H1 (cell line): ENCODE results near the gene KRT77. TPM values are rescaled to one million over a fixed set of nuclear protein-coding genes. Genes with fewer than 3 reads are reported as not detected.

Source experiments
- CTCF ChIA-PET: fragments of 300-600 bp; sonication (Branson Sonifier 250); formaldehyde crosslinking; loops from one replicate; lab custom pipeline; 2021; ENCODE audit not compliant: partially characterized antibody; lab: Charles Lee
- POLR2A ChIA-PET: fragments of 300-600 bp; sonication (Branson Sonifier 250); formaldehyde crosslinking; loops from one replicate; lab custom pipeline; 2021; ENCODE audit warnings: inconsistent platforms; ENCODE audit not compliant: partially characterized antibody; lab: Charles Lee
- DNase-seq, 2 experiments: peaks; one replicate each; pipeline versions ENCODE4 v3.0.0 to v3.0.0-alpha.2; 2010 to 2022; ENCODE audit warnings: low spot score in 2 of 2, low read depth in 1 of 2, mixed read lengths in 1 of 2
- FAIRE-seq: peaks from 2 replicates; lab custom pipeline; 2011; peaks lifted over from hg19 to GRCh38; lab: Jason Lieb, UNC
- H2AFZ ChIP-seq: 2 replicates; pipeline ENCODE4 v1.8.1; 2012; ENCODE audit warnings: low read length, inconsistent platforms
- H2AK5ac ChIP-seq: 2 replicates; pipeline ENCODE4 v1.6.1; 2013; ENCODE audit warnings: low read depth, low read length
- H2BK120ac ChIP-seq: replicated peaks from 2 replicates; pipeline ENCODE3; 2013; ENCODE audit warnings: low read depth, low read length, inconsistent platforms
- H2BK12ac ChIP-seq: 2 replicates; pipeline ENCODE4 v1.6.1; 2013; ENCODE audit warnings: low read depth, low read length
- H2BK15ac ChIP-seq: 2 replicates; pipeline ENCODE4 v1.6.1; 2013; ENCODE audit warnings: low read length
- H2BK20ac ChIP-seq: 2 replicates; pipeline ENCODE4 v1.6.1; 2013; ENCODE audit warnings: low read length
- H2BK5ac ChIP-seq: 2 replicates; pipeline ENCODE4 v1.6.1; 2013; ENCODE audit warnings: low read depth, low read length
- H3K14ac ChIP-seq: 2 replicates; pipeline ENCODE4 v1.6.1; 2013; ENCODE audit warnings: inconsistent platforms; ENCODE audit not compliant: insufficient read length
- H3K18ac ChIP-seq: 2 replicates; pipeline ENCODE4 v1.6.1; 2013; ENCODE audit warnings: low read length; ENCODE audit errors: extremely low read depth
- H3K23ac ChIP-seq: 2 replicates; pipeline ENCODE4 v1.6.1; 2013; ENCODE audit warnings: inconsistent platforms; ENCODE audit not compliant: insufficient read length
- H3K23me2 ChIP-seq: 2 replicates; pipeline ENCODE4 v1.6.1; 2013; ENCODE audit warnings: low read depth, low read length
- H3K27ac ChIP-seq: 2 replicates; pipeline ENCODE4 v1.6.1; 2011; ENCODE audit warnings: low read depth, low read length, inconsistent platforms
- H3K27me3 ChIP-seq, 4 experiments: replicated peaks in 1 of 4; 1 replicate in 1 of 4; 2 replicates in 3 of 4; pipeline versions ENCODE4 v1.6.1 to v1.8.1; 2011 to 2013; ENCODE audit warnings: low read length in 3 of 4, mild to moderate bottlenecking in 3 of 4, inconsistent platforms in 2 of 4, mixed read lengths in 2 of 4, moderate library complexity in 1 of 4; ENCODE audit not compliant: control insufficient read depth in 3 of 4, insufficient read depth in 3 of 4; ENCODE audit errors: extremely low read depth in 1 of 4
- H3K36me3 ChIP-seq, 4 experiments: 2 replicates each; pipeline versions ENCODE4 v1.6.1 to v1.8.1; 2011 to 2013; ENCODE audit warnings: mild to moderate bottlenecking in 4 of 4, low read length in 3 of 4, moderate library complexity in 2 of 4, control low read depth in 1 of 4, inconsistent platforms in 1 of 4; ENCODE audit not compliant: insufficient read depth in 4 of 4, control insufficient read depth in 2 of 4
- H3K4ac ChIP-seq: replicated peaks from 2 replicates; pipeline ENCODE3; 2013; ENCODE audit warnings: low read length, low read depth, mixed read lengths, inconsistent platforms; ENCODE audit not compliant: insufficient read length
- H3K4me1 ChIP-seq, 4 experiments: replicated peaks in 1 of 4; 1 replicate in 1 of 4; 2 replicates in 3 of 4; pipeline versions ENCODE4 v1.6.1 to v1.8.1; 2011 to 2013; ENCODE audit warnings: low read length in 3 of 4, inconsistent platforms in 2 of 4, mixed read lengths in 1 of 4; ENCODE audit not compliant: insufficient read depth in 4 of 4, control insufficient read depth in 3 of 4
- H3K4me2 ChIP-seq, 2 experiments: 2 replicates each; pipeline versions ENCODE4 v1.6.1 to v1.8.1; 2011 to 2013; ENCODE audit warnings: low read depth in 2 of 2, low read length in 2 of 2, control low read depth in 1 of 2, inconsistent platforms in 1 of 2, mild to moderate bottlenecking in 1 of 2; ENCODE audit not compliant: insufficient read depth in 1 of 2
- H3K4me3 ChIP-seq, 4 experiments: fragments of 200-600, 300-600 bp in 1 of 4; sonication (generic), shearing (Covaris generic), sonication (Bioruptor Twin) in 1 of 4; 2 replicates each; pipeline versions ENCODE4 v1.5.1 to v1.8.1; 2011 to 2016; ENCODE audit warnings: low read length in 4 of 4, low read depth in 3 of 4, control low read depth in 2 of 4, inconsistent platforms in 2 of 4, mild to moderate bottlenecking in 2 of 4, mixed read lengths in 1 of 4, moderate library complexity in 1 of 4; ENCODE audit not compliant: insufficient read depth in 2 of 4; ENCODE audit errors: extremely low read depth in 1 of 4
- H3K56ac ChIP-seq: replicated peaks from 2 replicates; pipeline ENCODE3; 2013; ENCODE audit warnings: low read depth, mild to moderate bottlenecking, mixed read lengths, low read length, inconsistent platforms; ENCODE audit not compliant: insufficient read length
- H3K79me1 ChIP-seq: 2 replicates; pipeline ENCODE4 v1.6.1; 2013; ENCODE audit warnings: low read depth, low read length, control low read depth
- H3K79me2 ChIP-seq, 2 experiments: 2 replicates each; pipeline versions ENCODE4 v1.6.1 to v1.8.1; 2012 to 2013; ENCODE audit warnings: low read length in 2 of 2, mild to moderate bottlenecking in 2 of 2, inconsistent platforms in 1 of 2; ENCODE audit not compliant: insufficient read depth in 2 of 2, control insufficient read depth in 1 of 2
- H3K9ac ChIP-seq, 4 experiments: replicated peaks in 1 of 4; 1 replicate in 1 of 4; 2 replicates in 3 of 4; pipeline versions ENCODE4 v1.6.1 to v1.8.1; 2011 to 2013; ENCODE audit warnings: low read depth in 3 of 4, low read length in 3 of 4, control low read depth in 2 of 4, mild to moderate bottlenecking in 2 of 4, moderate library complexity in 2 of 4, inconsistent platforms in 1 of 4; ENCODE audit errors: extremely low read depth in 1 of 4
- H3K9me3 ChIP-seq, 2 experiments: 2 replicates each; pipeline versions ENCODE4 v1.6.1 to v1.8.1; 2012 to 2013; ENCODE audit warnings: mild to moderate bottlenecking in 2 of 2, moderate library complexity in 2 of 2, control low read depth in 1 of 2, inconsistent platforms in 1 of 2, low read depth in 1 of 2, low read length in 1 of 2, mixed read lengths in 1 of 2; ENCODE audit not compliant: insufficient read depth in 2 of 2
- H4K20me1 ChIP-seq, 2 experiments: replicated peaks in 1 of 2; 2 replicates each; pipeline versions ENCODE3 to v1.8.1; 2011 to 2013; ENCODE audit warnings: inconsistent platforms in 2 of 2, low read length in 2 of 2, mild to moderate bottlenecking in 1 of 2; ENCODE audit not compliant: insufficient read depth in 2 of 2, control insufficient read depth in 1 of 2
- H4K5ac ChIP-seq: 2 replicates; pipeline ENCODE4 v1.6.1; 2013; ENCODE audit warnings: low read length, low read depth, mixed read lengths, inconsistent platforms; ENCODE audit not compliant: insufficient read length
- H4K8ac ChIP-seq: 2 replicates; pipeline ENCODE4 v1.8.0; 2013; ENCODE audit warnings: mild to moderate bottlenecking, moderate library complexity, low read length, inconsistent platforms; ENCODE audit not compliant: insufficient read depth; ENCODE audit errors: extremely low read depth
- H4K91ac ChIP-seq: replicated peaks from 2 replicates; pipeline ENCODE3; 2013; ENCODE audit warnings: low read length, mixed read lengths, inconsistent platforms; ENCODE audit not compliant: insufficient read length
- CBX8 ChIP-seq: fragments of 300-800, 300-1000 bp; sonication (generic); IDR thresholded peaks from 2 replicates; pipeline ENCODE4 v1.7.1; 2016; ENCODE audit warnings: low read depth, low read length, borderline replicate concordance
- CREB1 ChIP-seq: IDR thresholded peaks from 2 replicates; pipeline ENCODE4 v1.6.1; 2012; ENCODE audit warnings: inconsistent platforms
- SIN3A ChIP-seq, 2 experiments: IDR thresholded peaks in 1 of 2; conservative IDR thresholded peaks in 1 of 2; 2 replicates each; pipeline ENCODE4 v1.6.1; 2011 to 2012; ENCODE audit warnings: low read length in 2 of 2, improper control_type of control experiment in 1 of 2, low read depth in 1 of 2, mild to moderate bottlenecking in 1 of 2
- SIRT6 ChIP-seq: IDR thresholded peaks from one replicate; pipeline ENCODE4 v1.7.1; 2012; ENCODE audit warnings: low read length, inconsistent platforms
- TCF12 ChIP-seq: IDR thresholded peaks from 2 replicates; pipeline ENCODE4 v1.6.1; 2011; ENCODE audit warnings: low read depth, mild to moderate bottlenecking, low read length
- ZNF274 ChIP-seq: IDR thresholded peaks from 2 replicates; pipeline ENCODE4 v1.7.0; 2012; ENCODE audit warnings: low read length, borderline replicate concordance; ENCODE audit errors: extremely low read depth
- WGBS, 2 experiments: shearing (Covaris generic) in 1 of 2; methylation state at CpG; one replicate each; pipeline versions ENCODE4 v1.1.6 to v1.1.7; 2013 to 2015; ENCODE audit warnings: low lambda C conversion rate in 2 of 2, mixed read lengths in 2 of 2, inconsistent platforms in 1 of 2, low coverage in 1 of 2, missing lambda C conversion rate in 1 of 2; ENCODE audit not compliant: insufficient replicate concordance in 2 of 2, insufficient coverage in 1 of 2, insufficient read length in 1 of 2; ENCODE audit errors: extremely low coverage in 1 of 2, missing lambda C conversion rate in 1 of 2; 5-methylcytosine and 5-hydroxymethylcytosine counted together
- polyA plus RNA-seq, 7 experiments: library from polyadenylated mRNA; depleted of rRNA in 3 of 7; stranded (reverse) in 5 of 7; unstranded in 2 of 7; fragments of >200 nt in 5 of 7; fragments of 200-250 nt in 2 of 7; gene quantifications; 1 replicate in 5 of 7; 2 replicates in 1 of 7; 4 replicates in 1 of 7; pipeline versions ENCODE4 v1.2.1 to v1.2.3, GENCODE V29; 2011 to 2013; ENCODE audit warnings: missing spikeins in 2 of 7, mixed read lengths in 2 of 7
- total RNA-seq: library from RNA; stranded (reverse); fragmentation: NEBNext Ultra II Directional; extraction: Animal tissue kit (Norgen Biotek cat#: 25700); gene quantifications from 2 replicates; pipeline ENCODE4 v1.2.1, GENCODE V29; 2021

The KRT77 gene
- total and polyA plus RNA-seq, 2 of the 8 experiments (the other 6 are each of a cell fraction or from before 2014, with no cell fraction given) = 0.02 TPM; not detected in 1

- H3K56ac ChIP-seq = no peak overlapping the region
- no peaks in the 10 kb centered on the region for H3K4me1 ChIP-seq
- H3K23ac ChIP-seq = no peak overlapping the region
- H4K20me1 ChIP-seq = no peaks in the 10 kb centered on the region
- no peak for DNase-seq
- H2AFZ ChIP-seq = no peak overlapping the region
- H2BK12ac ChIP-seq = no peak overlapping the region
- no peak overlapping the region for H3K4ac ChIP-seq
- H3K36me3 ChIP-seq = no peaks in the 10 kb centered on the region
- no peak overlapping the region for H4K91ac ChIP-seq
- H4K5ac ChIP-seq = no peak overlapping the region
- no peak overlapping the region for H3K9ac ChIP-seq
- H3K14ac ChIP-seq = no peak overlapping the region
- no peak overlapping the region for H2BK5ac ChIP-seq
- H3K18ac ChIP-seq = no peak overlapping the region
- no peaks in the 10 kb centered on the region; a peak in 1 of 7 replicates for H3K27me3 ChIP-seq
- WGBS, 2 experiments = 81% methylated on average over 7 of the region's 7 CpGs; no CpG with 5 or more reads in 1 of the 2 experiments
- no peaks in the 10 kb centered on the region for H3K79me2 ChIP-seq
- H3K4me2 ChIP-seq = no peak overlapping the region
- TF ChIP-seq SIN3A (conservative IDR thresholded peaks at IDR 0.05 in 1 of 2, IDR thresholded peaks at IDR 0.05 in 1 of 2; ENCODE audit: low read depth in 1 of 2, low read length in 2 of 2) (no peak), CREB1 (no peak), SIRT6 (no peak), CBX8 (no peak), TCF12 (no peak), ZNF274 (no peak)
- no peak overlapping the region for H3K4me3 ChIP-seq
- no peaks in the 10 kb centered on the region for H3K9me3 ChIP-seq
- H3K23me2 ChIP-seq = no peaks in the 10 kb centered on the region; the same call in none of the 2 replicates
- no peak overlapping the region for H2BK15ac ChIP-seq
- no peak overlapping the region for H2BK20ac ChIP-seq
- ChIA-PET POLR2A (no interaction called here), CTCF (interaction anchor here (0.8 to 4.3 kb wide), 13 partner anchors 10 to 304 kb away, joined by 3 to 16 read pairs (median 5); no protein-coding TSS in a partner anchor)
- H2AK5ac ChIP-seq = no peak overlapping the region
- no peak overlapping the region for H3K27ac ChIP-seq
- no peaks in the 10 kb centered on the region for H3K79me1 ChIP-seq
- no peak overlapping the region for H4K8ac ChIP-seq
- no peak for FAIRE-seq
- H2BK120ac ChIP-seq = no peak overlapping the region
These were observed 27.2 kb downstream of the KRT77 start for GRCh38 chr12:52676163-52676562.
